Measurements from ENCODE around the gene MRAS. TPM values are rescaled to one million over a fixed set of nuclear protein-coding genes. Genes with fewer than 3 reads are reported as not detected.

MRAS gene
- polyA plus RNA-seq (2012; ENCODE audit: missing spikeins) = not detected

- FAIRE-seq (no peak), DNase-seq (ENCODE audit: insufficient read length) (no peak)
- TF ChIP-seq POLR2AphosphoS5 (IDR thresholded peaks at IDR 0.05; ENCODE audit: low read depth, low read length) (no peak), TAF1 (IDR thresholded peaks at IDR 0.05; ENCODE audit: borderline replicate concordance, low read depth, low read length) (no peak), POLR2A (IDR thresholded peaks at IDR 0.05; ENCODE audit: low read depth, low read length) (no peak)
These were observed at the start of gene MRAS for GRCh38 chr3:138347960-138348753. Gene MRAS (plus strand): TSS chr3:138348579. CDS start chr3:138372884, 24,305 bp downstream.

GRCh38 chr3:138300647-138301046, 47.7 kb upstream of the MRAS start:
- TF ChIP-seq POLR2AphosphoS5 (IDR thresholded peaks at IDR 0.05; ENCODE audit: low read depth, low read length) = no peak
- no peak for TF ChIP-seq POLR2A (IDR thresholded peaks at IDR 0.05; ENCODE audit: low read depth, low read length)
- TF ChIP-seq TAF1 (IDR thresholded peaks at IDR 0.05; ENCODE audit: borderline replicate concordance, low read depth, low read length) = no peak
- no peak for DNase-seq (ENCODE audit: insufficient read length)
- no peak for FAIRE-seq

DNA sequence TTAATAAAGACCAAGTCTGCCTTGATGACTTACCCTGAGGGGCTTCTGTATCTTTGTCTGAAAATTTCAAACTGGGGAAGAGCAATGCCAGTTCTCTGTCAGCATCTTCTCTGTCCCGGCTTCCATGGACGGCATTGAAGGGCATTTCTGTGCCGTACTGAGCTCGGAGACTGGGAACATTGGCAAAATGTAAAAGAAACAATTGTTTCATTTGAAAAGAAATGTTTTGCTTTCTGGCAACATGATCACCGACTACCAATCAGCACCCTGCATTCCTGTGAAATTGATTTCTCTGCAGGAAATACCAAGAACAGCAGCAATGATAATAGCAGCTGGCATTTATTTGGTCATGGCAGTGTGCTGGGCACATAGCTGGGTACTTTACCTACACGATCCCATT, 44.9 kb upstream of the MRAS start:
- FAIRE-seq = no peak
- no peak for DNase-seq (ENCODE audit: insufficient read length)
- TF ChIP-seq POLR2AphosphoS5 (IDR thresholded peaks at IDR 0.05; ENCODE audit: low read depth, low read length) (no peak), TAF1 (IDR thresholded peaks at IDR 0.05; ENCODE audit: borderline replicate concordance, low read depth, low read length) (no peak), POLR2A (IDR thresholded peaks at IDR 0.05; ENCODE audit: low read depth, low read length) (no peak)

GRCh38 chr3:138307899-138308298, 40.5 kb upstream of the MRAS start:
- TF ChIP-seq POLR2AphosphoS5 (IDR thresholded peaks at IDR 0.05; ENCODE audit: low read depth, low read length) (no peak), TAF1 (IDR thresholded peaks at IDR 0.05; ENCODE audit: borderline replicate concordance, low read depth, low read length) (no peak), POLR2A (IDR thresholded peaks at IDR 0.05; ENCODE audit: low read depth, low read length) (no peak)
- FAIRE-seq = no peak
- no peak for DNase-seq (ENCODE audit: insufficient read length)

GRCh38 chr3:138308783-138309182, 39.6 kb upstream of the MRAS start:
- no peak for DNase-seq (ENCODE audit: insufficient read length)
- TF ChIP-seq POLR2AphosphoS5 (IDR thresholded peaks at IDR 0.05; ENCODE audit: low read depth, low read length) (no peak), TAF1 (IDR thresholded peaks at IDR 0.05; ENCODE audit: borderline replicate concordance, low read depth, low read length) (no peak), POLR2A (IDR thresholded peaks at IDR 0.05; ENCODE audit: low read depth, low read length) (no peak)
- FAIRE-seq = no peak

DNA sequence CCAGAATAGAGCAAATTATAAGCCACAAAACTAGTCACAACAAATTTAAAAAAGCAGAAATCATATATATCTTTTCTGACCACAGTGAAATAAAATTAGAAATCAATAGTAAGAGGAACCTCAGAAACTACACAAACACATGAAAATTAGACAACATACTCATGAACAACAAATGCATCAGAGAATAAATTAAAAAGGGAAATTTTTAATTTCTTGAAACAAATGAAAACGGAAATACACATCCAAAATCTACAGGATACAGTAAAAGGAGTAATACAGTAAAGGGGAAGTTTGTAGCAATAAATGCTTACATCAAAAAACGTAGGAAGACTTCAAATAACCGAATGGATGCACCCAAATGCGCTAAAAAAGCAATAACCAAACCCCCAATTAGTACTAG, 37.9 kb upstream of the MRAS start:
- no peak for FAIRE-seq
- TF ChIP-seq POLR2A (IDR thresholded peaks at IDR 0.05; ENCODE audit: low read depth, low read length) (no peak), POLR2AphosphoS5 (IDR thresholded peaks at IDR 0.05; ENCODE audit: low read depth, low read length) (no peak)
- no peak for DNase-seq (ENCODE audit: insufficient read length)

DNA sequence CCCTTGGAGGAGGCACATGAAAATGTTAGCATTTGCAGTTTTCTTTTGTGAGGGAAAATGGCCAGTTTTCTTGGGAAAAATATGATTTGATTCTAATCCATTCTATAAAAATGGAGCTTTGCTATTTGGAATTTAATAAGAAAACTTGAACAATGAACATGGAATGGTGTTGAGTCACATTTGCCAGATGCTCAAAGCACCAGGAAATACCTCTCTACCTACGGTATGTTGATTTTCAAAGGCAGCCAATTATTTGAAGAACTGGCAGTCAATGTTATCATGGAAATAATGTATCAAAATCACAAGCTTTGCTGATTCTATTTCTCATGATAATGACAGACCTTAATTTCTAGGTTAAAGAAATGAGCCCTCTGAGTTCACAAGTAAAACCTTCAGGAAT, 33.6 kb upstream of the MRAS start:
- TF ChIP-seq TAF1 (IDR thresholded peaks at IDR 0.05; ENCODE audit: borderline replicate concordance, low read depth, low read length) (no peak), POLR2A (IDR thresholded peaks at IDR 0.05; ENCODE audit: low read depth, low read length) (no peak), POLR2AphosphoS5 (IDR thresholded peaks at IDR 0.05; ENCODE audit: low read depth, low read length) (no peak)
- DNase-seq (ENCODE audit: insufficient read length) (no peak), FAIRE-seq (no peak)

GRCh38 chr3:138317687-138318086, 30.7 kb upstream of the MRAS start:
- no peak for FAIRE-seq
- no peak for TF ChIP-seq POLR2A (IDR thresholded peaks at IDR 0.05; ENCODE audit: low read depth, low read length)
- TF ChIP-seq POLR2AphosphoS5 (IDR thresholded peaks at IDR 0.05; ENCODE audit: low read depth, low read length) = no peak
- no peak for TF ChIP-seq TAF1 (IDR thresholded peaks at IDR 0.05; ENCODE audit: borderline replicate concordance, low read depth, low read length)
- DNase-seq (ENCODE audit: insufficient read length) = no peak

- DNase-seq (ENCODE audit: insufficient read length) (no peak), FAIRE-seq (no peak)
- TF ChIP-seq POLR2AphosphoS5 (IDR thresholded peaks at IDR 0.05; ENCODE audit: low read depth, low read length) = no peak
- no peak for TF ChIP-seq POLR2A (IDR thresholded peaks at IDR 0.05; ENCODE audit: low read depth, low read length)
- TF ChIP-seq TAF1 (IDR thresholded peaks at IDR 0.05; ENCODE audit: borderline replicate concordance, low read depth, low read length) = no peak
These were observed 24.4 kb upstream of the MRAS start for GRCh38 chr3:138323971-138324370.

GRCh38 chr3:138325990-138326389, 22.4 kb upstream of the MRAS start:
- DNase-seq (ENCODE audit: insufficient read length) = no peak
- TF ChIP-seq POLR2AphosphoS5 (IDR thresholded peaks at IDR 0.05; ENCODE audit: low read depth, low read length) = no peak
- TF ChIP-seq TAF1 (IDR thresholded peaks at IDR 0.05; ENCODE audit: borderline replicate concordance, low read depth, low read length) = no peak
- TF ChIP-seq POLR2A (IDR thresholded peaks at IDR 0.05; ENCODE audit: low read depth, low read length) = no peak
- no peak for FAIRE-seq

- DNase-seq (ENCODE audit: insufficient read length) (no peak), FAIRE-seq (no peak)
- TF ChIP-seq POLR2A (IDR thresholded peaks at IDR 0.05; ENCODE audit: low read depth, low read length) = no peak
- TF ChIP-seq POLR2AphosphoS5 (IDR thresholded peaks at IDR 0.05; ENCODE audit: low read depth, low read length) = no peak
- TF ChIP-seq TAF1 (IDR thresholded peaks at IDR 0.05; ENCODE audit: borderline replicate concordance, low read depth, low read length) = no peak
These were observed 21.3 kb upstream of the MRAS start for GRCh38 chr3:138326866-138327595.

DNA sequence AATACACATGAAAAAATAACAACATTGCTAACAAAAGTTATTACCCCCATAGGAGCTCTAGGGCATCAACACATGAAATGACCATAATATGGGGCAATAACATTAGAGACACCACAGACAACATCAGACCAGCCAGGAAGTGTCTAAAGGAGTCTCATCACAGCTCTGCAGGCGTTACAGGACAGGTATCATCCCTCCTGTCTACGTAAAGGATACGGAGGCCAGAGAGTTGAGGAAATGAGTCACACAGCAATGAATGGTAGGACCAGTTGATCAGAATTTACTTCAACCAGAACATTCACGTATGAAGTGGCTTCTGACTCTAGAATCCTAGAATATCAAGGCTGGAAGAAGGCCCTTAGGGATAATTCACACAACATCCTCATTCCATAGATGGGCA, 20.5 kb upstream of the MRAS start:
- FAIRE-seq (no peak), DNase-seq (ENCODE audit: insufficient read length) (no peak)
- TF ChIP-seq POLR2A (IDR thresholded peaks at IDR 0.05; ENCODE audit: low read depth, low read length) = no peak
- no peak for TF ChIP-seq POLR2AphosphoS5 (IDR thresholded peaks at IDR 0.05; ENCODE audit: low read depth, low read length)
- TF ChIP-seq TAF1 (IDR thresholded peaks at IDR 0.05; ENCODE audit: borderline replicate concordance, low read depth, low read length) = no peak

Data from GM12892 (cell line).